Measurements from ENCODE around the gene FOXP3.
"Not testable (repeated sequence)": the region's sequence is repeated elsewhere in the genome, so short reads cannot be mapped to it uniquely, and the experiment has no call there.

The FOXP3 gene, protein sequence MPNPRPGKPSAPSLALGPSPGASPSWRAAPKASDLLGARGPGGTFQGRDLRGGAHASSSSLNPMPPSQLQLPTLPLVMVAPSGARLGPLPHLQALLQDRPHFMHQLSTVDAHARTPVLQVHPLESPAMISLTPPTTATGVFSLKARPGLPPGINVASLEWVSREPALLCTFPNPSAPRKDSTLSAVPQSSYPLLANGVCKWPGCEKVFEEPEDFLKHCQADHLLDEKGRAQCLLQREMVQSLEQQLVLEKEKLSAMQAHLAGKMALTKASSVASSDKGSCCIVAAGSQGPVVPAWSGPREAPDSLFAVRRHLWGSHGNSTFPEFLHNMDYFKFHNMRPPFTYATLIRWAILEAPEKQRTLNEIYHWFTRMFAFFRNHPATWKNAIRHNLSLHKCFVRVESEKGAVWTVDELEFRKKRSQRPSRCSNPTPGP

DNA sequence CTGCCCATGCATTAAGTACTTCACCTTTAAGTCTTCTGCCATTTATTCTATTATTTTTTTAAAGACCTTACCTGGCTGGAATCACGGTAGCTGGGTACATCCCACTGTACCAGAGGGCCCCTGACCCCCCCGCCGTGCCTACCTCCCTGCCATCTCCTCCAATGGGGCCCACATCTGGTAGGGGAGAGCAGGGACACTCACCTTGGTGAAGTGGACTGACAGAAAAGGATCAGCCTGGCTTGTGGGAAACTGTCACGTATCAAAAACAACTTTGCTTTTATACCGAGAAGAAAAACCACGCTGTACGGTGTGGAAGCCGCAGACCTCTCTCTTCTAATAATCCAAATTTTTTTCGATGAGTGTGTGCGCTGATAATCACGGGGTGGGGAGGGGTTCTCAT is at the start of gene FOXP3:
Gene FOXP3, minus strand, starts transcription at position 251 of the 400 bp plus-strand sequence. CDS start 6,205 bp downstream, outside the sequence.
- CTCF ChIA-PET, result no interaction called here
- TF ChIP-seq, protein P1, sequence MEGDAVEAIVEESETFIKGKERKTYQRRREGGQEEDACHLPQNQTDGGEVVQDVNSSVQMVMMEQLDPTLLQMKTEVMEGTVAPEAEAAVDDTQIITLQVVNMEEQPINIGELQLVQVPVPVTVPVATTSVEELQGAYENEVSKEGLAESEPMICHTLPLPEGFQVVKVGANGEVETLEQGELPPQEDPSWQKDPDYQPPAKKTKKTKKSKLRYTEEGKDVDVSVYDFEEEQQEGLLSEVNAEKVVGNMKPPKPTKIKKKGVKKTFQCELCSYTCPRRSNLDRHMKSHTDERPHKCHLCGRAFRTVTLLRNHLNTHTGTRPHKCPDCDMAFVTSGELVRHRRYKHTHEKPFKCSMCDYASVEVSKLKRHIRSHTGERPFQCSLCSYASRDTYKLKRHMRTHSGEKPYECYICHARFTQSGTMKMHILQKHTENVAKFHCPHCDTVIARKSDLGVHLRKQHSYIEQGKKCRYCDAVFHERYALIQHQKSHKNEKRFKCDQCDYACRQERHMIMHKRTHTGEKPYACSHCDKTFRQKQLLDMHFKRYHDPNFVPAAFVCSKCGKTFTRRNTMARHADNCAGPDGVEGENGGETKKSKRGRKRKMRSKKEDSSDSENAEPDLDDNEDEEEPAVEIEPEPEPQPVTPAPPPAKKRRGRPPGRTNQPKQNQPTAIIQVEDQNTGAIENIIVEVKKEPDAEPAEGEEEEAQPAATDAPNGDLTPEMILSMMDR (conservative IDR thresholded peaks at IDR 0.05; ENCODE audit: low read depth), result no peak
- DNase-seq (ENCODE audit: low spot score), result no peak
- H3K27ac ChIP-seq, result no peak within 1 kb of the TSS
- POLR2A ChIA-PET (ENCODE audit: low non-redundant PET), result no interaction called here

DNA sequence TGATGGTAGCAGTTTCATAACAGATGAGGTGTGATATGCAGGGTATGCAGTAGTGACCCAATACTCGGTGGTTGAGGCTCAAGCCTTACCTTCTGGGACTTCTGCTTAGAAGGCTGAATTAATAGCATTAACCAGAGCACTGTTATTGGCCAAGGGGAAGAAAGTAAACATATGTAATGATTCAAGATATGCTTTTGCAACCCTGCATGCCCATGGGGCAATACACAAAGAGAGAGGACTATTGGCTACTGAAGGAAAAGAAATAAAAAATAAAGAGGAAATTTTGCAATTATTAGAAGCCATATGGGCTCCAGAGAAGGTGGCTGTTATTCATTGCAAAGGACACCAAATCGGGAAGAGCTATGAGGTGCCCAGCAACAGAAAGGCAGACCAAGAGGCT is 47.7 kb upstream of the FOXP3 start:
- CTCF ChIA-PET, result no interaction called here

DNA sequence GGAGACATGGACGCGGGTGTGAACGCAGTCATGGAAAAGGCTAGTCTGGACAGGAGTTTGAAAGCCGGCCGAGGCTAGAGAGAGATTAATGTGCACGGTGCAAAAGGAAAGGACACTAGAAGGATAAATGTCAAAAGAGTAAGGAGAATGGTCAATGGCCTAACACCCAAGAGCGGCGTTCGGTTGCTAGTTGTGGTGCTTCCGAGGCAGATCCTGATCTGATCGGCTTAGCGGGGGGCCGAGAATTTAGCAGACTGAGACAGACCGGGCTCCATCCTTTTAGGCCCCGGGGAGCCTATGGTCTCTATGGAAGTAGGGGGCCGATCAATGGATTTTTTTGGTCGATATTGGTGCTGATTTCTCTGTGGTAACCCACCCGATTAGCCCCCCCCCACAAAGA is 45.9 kb upstream of the FOXP3 start:
- POLR2A ChIA-PET (ENCODE audit: low non-redundant PET), result no interaction called here

More for the DNA sequence above, 47.7 kb upstream of the FOXP3 start:
- DNase-seq (ENCODE audit: low spot score), result no peak
- no peak overlapping the region for H3K27ac ChIP-seq
- POLR2A ChIA-PET (ENCODE audit: low non-redundant PET), result no interaction called here
- TF ChIP-seq, protein P1 (conservative IDR thresholded peaks at IDR 0.05; ENCODE audit: low read depth), result no peak

DNA sequence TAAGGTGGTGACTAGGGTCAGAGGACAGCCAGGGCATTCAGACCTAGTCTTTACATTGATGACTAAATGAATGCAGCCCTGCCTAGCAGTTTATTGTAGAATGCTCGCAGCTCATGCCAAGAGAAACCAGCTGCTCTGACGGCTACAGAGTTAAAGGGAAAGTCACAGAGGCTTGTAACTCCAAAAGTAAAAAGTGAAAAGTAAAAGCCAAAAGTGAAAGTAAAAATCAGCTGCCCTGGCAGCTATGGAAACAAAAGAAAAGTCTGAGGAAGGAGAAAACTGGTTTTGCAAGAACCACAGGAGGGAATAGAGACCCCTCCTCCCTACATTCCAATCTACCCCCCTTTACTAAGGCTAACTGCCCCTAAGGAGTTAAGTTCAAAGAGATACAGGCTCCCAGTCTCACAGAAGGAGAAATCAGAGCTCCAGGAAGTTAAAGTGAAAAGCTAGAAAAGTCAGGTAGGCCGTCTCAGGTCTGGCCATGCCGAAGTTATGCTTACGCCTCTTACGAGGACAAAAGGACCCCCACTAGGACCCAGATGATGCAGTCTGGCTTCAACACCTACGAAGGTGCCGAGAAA is 45.0 kb upstream of the FOXP3 start:
- ChIA-PET POLR2A (ENCODE audit: low non-redundant PET) (no interaction called here), CTCF (no interaction called here)
- DNase-seq (ENCODE audit: low spot score), result no peak
- TF ChIP-seq, protein P1 (conservative IDR thresholded peaks at IDR 0.05; ENCODE audit: low read depth), result no peak
- H3K27ac ChIP-seq, result no peak overlapping the region

More for the DNA sequence above, 45.9 kb upstream of the FOXP3 start:
- H3K27ac ChIP-seq, result no peak overlapping the region
- CTCF ChIA-PET, result no interaction called here
- TF ChIP-seq, protein P1 (conservative IDR thresholded peaks at IDR 0.05; ENCODE audit: low read depth), result no peak
- DNase-seq (ENCODE audit: low spot score), result no peak

DNA sequence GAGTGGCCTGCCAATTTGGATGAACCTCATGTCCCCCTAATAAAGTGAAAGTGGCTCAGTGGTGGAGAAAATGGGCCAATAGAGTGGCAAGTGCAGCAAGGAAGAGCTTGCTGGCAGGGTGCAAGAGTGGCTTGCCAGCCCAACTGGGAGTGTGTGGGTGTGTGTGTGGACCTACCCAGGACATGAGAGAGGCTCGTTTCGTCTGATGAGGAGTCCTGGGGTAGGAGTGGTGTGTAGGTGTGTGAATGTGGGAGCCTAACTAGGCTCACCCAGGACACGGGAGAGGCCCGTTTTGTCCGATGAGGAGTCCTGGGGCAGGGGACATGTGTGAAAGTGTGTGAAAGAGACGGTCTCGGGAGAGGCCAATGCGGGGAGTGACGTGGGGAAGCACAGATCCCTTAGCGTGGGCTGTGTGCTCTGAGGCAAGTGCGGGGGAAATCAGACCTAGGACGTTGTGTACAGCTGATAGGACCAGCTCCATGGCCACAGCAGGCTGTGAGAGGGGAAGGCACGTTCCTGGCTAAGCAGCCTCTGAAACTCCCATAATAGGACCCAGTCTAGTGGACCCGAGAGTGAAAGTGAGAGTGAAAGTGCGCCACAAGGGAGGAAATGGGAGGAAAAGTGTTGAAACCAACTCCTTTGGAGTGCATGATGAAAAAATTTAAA is 44.2 kb upstream of the FOXP3 start:
- CTCF ChIA-PET, result no interaction called here
- TF ChIP-seq, protein P1 (conservative IDR thresholded peaks at IDR 0.05; ENCODE audit: low read depth), result no peak
- no peak for DNase-seq (ENCODE audit: low spot score)
- POLR2A ChIA-PET (ENCODE audit: low non-redundant PET), result no interaction called here
- no peak overlapping the region for H3K27ac ChIP-seq

DNA sequence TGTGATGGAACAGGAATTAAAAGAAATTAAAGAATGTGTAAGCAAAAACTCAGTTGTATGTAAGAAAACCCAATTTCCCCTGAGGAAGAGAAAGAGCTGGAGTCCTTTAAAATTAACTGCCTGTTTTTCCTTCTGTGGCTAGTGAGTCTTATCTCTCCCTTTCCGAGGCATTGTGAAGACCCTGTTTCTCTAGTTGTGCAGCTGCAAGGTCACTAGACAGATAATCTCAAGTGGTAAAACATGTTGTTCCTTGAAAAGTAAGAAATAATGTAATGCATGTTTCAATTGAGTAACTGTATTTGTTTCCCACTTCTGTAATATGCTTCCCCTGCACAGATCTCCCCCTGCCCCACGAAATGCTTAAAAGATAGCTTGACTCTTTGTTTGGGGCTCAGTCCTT is 43.3 kb upstream of the FOXP3 start:
- POLR2A ChIA-PET (ENCODE audit: low non-redundant PET); DNase-seq (ENCODE audit: low spot score); CTCF ChIA-PET; H3K27ac ChIP-seq: not testable (repeated sequence)

DNA sequence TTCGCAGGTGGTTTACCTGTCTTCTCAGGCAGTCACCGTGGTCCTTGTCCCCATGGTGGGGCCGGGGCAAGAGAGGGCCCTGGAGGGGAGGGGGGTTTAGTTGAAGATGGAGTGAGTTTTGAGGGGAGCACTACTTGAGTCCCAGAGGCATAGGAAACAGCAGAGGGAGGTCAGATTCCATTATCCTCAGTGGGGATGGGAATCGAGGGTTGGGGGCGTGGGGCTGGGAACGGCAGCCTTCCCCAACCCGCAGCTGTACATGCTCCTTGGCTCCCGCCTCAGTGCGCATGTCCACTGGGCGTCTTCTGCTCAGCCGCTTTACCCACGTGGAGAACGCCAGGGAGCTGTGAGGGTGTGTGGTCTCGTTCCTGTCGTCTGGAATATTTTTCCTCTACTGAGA is 38.8 kb upstream of the FOXP3 start, which contains the start of gene GAGE10:
Gene GAGE10, plus strand, starts transcription at position 301 of the 400 bp plus-strand sequence. CDS start 1,214 bp downstream, outside the sequence.
- POLR2A ChIA-PET (ENCODE audit: low non-redundant PET), result no interaction called here
- TF ChIP-seq, protein P1 (conservative IDR thresholded peaks at IDR 0.05; ENCODE audit: low read depth), result no peak
- no peak for DNase-seq (ENCODE audit: low spot score)
- CTCF ChIA-PET, result no interaction called here
- H3K27ac ChIP-seq, result no peak within 1 kb of the TSS
